Brain pericyte (primary cell): ENCODE data around the gene CRABP1.
A peak's percentile ranks its signal among the peaks of the same experiment; 100 is the strongest.
"Not testable (repeated sequence)": the region's sequence is repeated elsewhere in the genome, so short reads cannot be mapped to it uniquely, and the experiment has no call there.

ENCODE experiments used
- DNase-seq: peaks from one replicate; pipeline ENCODE4 v3.0.0-alpha.2; 2012; ENCODE audit warnings: low read depth, low spot score

The CRABP1 gene

DNA sequence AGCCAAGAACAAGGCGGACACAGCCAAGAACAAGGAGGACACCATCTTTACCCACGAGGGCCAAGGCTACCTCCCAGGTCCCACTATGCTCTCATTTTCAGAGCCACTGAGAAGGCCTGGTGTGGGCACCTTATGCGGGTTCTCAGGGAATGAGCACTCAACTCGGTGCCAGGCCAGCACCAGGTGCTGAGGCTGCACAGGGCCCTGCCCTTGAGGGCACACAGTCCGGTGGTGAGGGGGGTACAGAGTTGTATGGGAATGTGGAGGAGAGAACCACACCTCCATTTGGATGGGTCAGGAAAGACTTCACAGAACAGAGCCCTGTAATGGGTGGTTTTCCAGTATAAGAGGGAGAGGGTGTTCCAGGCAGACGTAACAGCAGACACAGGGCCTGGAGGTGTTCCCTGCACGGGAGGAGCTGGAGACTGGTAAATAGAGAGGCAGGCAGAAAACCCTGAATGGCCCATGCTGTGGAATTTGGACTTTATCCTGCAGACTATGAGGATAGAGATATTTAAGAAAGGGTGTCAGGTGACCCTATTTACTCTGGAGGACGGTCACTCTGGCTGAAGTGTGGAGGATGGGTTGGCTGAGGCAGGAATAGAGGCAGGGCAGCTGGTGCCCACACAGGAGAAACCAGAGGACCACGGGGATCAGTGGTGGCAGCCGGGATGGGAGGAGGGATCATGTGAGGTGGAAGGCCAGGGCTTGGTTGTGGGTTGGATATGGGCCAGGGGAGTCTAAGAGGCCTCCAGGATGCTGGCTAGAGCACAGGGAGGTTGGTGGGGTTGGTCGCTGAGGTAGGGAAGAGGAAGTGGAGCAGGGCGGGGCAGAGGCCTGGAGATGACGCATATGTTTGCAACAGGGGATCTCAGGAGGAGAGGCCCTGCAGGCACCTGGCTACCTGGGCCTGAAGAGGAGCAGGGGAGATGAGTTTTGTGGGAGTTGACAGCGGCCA lies 34.6 kb downstream of the CRABP1 start:
- DNase-seq = no peak

DNA sequence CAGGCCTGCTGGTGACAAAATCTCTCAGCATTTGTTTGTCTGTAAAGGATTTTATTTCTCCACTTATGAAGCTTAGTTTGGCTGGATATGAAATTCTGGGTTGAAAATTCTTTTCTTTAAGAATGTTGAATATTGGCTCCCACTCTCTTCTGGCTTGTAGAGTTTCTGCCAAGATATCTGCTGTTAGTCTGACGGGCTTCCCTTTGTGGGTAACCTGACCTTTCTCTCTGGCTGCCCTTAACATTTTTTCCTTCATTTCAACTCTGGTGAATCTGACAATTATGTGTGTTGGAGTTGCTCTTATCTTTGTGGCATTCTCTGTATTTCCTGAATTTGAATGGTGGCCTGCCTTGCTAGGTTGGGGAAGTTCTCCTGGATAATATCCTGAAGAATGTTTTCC lies 40.0 kb downstream of the CRABP1 start:
- not testable (repeated sequence) for DNase-seq

DNA sequence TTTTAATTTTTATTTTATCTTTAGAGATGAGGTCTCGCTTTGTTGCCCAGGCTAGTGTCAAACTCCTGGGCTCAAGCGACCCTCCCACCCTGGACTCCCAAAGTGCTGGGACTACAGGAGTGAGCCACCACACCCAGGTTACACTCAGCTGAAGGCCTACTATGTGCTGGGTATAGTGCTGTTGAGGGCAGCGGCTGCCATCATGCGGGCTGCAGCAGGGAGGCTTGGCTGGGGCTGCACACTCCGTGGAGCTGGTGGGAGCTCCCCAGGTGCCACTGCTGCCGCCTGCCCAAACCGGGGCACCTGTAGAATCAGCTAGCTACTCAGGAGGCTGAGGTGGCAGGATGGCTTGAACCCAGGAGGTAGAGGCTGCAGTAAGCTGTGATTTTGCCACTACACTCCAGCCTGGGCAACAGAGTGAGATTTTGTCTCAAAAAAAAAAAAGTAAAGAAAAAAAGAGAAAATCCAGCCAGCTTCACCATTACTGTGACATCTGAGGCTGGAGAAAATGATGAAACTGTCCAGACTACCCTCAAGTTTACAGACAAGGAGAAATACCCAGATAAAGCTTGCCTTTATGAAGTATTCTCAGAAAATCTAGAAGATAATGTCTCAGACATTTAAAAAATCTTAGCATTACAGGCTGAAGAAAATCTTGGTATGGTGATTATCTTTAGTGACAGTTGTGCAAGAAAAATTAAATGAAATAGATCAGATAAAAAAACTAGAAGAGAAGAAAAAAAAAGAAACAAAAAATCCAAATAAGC lies 42.1 kb downstream of the CRABP1 start:
- no peak for DNase-seq

DNA sequence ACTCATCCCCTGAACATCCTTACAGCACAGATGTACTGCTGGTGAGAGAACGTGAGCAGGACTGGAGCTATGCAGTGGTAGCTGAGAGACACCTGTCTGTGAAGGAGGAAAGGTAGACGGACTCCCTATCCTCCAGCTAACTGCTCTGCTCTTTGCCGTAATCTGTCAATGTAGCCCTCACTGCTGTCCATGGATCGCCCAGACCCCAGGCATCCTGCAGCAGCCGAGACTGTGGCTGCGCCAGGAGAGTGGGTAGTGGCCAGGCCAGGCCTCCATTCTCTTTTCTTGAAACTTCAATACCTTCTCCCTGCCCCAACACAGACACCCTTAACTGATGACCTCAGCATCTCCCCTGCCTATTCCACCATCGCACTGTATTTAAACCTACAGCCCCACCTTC lies 44.5 kb downstream of the CRABP1 start:
- no peak for DNase-seq

DNA sequence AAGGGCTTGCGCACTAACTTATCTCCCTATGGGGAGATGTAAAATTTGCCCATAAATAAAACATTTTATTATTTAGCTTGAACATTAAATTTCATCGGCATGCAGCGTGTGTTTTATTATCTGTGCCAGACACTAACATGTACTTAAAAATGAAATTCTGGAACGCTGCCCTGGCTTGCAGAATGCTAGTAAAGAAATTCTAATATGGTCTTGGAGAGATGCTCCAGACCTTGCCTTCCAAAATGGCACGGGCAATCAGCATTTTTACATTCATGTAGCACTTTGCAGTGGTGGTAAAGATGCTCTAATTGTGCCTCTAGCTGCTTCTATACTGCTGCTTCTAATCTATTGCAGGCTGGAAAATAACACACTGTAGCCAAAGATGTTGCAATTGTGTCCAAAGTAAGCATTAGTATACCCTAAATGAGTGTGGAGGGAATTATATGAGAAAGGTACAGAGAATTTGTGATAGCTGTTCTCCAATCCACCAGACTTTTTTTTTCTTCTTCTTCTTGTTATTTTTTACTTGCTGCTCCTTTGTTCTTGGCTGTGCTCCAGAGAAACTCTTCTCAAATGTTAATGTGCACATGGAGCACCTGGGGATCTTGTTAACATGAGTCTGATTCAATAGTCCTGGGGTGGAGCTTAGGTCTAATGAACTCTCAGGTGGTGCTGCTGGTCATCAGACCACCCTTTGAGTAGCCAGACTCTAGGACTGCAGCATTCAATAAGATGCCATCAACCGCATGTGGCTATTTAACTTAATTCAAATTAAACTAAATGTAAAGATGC lies 47.3 kb downstream of the CRABP1 start:
- DNase-seq = no peak

DNA sequence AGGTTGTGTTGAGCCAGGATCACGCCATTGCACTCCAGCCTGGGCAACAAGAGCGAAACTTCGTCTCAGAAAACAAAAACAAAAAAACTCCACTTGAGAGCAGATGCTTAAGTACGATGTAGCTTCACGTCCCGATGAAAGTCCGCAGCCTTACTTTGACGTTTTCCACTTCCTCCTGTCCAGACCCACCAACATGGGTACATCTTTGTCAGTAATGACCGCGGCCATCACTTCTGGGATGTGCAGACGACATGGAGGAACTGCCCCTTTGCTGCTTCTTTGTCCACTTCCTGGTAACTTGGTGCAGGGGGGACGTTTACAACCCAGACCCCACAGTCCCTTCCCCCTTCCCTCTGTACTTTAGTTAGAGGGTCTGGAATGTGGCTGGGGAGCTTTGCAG lies 48.7 kb downstream of the CRABP1 start:
- no peak for DNase-seq

DNA sequence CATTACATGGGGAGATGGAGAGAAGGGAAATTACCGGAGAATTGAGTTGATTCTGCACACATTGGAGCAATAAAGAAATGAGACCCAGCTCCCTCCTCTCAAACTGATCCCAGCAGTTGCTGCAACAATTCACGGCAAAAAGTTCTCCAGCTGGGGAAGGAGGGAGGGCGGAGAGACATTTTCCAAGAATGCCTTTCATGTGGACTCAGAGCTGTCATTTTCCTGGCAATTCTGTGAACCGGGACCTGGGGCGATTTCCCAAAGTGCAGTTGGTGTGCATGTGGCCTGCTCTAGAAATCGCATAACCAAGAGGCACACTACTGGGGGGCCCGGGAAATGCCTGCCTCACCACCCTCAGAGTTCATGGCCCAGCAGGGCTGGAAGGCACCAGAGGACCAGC lies 49.2 kb downstream of the CRABP1 start:
- no peak for DNase-seq

DNA sequence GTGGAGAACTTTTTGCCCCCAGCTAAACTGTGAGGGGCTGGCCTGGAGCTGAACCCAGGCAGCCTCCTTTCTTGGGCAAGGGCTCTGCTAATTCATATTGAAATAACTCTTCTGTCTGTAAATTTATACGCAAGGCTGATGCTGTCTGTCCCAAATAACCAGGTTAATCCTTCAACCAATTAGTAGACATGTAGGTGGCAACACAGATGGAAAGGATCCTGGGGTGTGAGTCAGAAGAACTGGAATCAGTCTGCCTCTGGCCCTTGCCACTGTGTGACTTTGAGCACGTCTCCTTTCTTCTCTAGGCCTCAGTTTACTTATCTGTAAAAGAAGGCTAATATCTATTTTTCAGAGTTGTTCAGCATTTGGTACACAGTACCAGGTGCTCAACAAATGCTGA lies 49.6 kb downstream of the CRABP1 start:
- DNase-seq = no peak

DNA sequence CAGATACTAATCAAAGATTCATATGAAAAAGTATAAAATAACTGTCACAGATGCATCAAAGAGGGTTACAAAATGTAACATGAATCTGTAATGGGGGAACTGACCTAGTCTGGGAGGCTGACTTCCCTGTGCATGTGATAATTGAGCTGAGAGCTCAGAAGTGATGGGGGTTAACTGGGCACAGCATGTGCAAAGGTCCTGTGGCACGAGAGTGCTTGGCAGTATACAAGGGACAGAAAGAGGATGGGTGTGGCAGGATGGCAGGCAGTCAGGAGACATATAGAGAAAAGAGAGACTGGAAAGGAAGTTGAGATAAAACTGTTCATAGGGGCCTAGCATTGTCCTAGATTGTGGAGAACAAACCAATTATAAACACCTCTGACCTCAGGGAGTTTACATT lies 50.1 kb downstream of the CRABP1 start:
- no peak for DNase-seq

DNA sequence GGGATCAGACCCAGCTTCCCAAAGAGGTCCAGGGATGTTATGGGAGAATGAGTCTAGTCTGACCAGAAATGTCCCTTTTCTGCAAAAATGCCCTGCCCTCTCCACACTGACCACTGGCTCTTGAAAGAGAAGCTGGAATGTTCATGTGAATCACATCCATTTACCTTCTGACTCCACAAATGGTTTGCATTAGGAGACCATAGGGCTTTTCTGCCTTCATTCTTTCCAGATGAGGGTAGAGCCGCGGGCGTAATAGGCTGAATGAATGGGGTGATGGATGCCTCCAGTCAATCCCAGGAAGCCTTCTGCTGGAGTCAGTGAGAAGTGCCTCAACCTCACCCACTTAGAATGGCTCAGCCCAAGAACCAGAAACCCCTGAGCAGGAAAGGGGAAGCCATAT lies 50.7 kb downstream of the CRABP1 start:
- no peak for DNase-seq

DNA sequence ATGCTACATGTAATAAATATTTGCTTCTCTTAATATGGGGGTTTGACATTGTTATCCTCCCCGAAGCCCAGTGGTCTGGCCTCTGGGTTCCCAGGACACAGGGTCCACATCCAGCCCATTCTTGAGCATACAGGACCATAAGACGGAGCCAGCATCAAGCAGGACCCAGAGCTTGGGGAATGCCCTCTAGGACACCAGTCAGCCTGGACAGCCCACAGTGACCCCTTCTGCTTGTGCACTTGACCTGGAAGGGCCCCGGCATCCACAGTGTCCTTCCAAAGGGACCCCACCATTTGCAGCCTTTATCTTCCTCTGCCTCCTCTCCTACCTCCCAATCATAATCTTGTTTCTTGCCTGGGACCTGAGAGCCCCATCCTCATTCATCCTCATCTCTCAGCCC lies 51.6 kb downstream of the CRABP1 start:
- no peak for DNase-seq

DNA sequence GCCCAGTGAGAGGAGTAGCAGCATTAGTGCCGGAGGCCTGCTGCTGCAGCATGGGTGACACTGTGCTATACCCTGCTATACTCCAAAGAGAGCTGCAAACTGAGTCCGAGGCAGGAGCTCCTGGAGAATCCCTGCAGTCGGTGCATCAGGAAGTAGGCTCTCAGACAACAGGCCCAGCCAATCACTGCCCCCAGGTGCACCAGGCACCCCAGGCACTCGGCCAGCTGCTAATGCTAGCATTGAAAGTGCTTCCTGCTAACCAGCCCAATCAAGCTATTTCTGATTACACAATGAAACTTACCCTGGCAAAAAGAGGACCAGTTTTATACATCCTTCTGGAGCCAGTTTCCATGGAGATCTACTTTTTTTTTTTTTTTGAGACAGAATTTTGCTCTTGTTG lies 52.3 kb downstream of the CRABP1 start:
- no peak for DNase-seq

DNA sequence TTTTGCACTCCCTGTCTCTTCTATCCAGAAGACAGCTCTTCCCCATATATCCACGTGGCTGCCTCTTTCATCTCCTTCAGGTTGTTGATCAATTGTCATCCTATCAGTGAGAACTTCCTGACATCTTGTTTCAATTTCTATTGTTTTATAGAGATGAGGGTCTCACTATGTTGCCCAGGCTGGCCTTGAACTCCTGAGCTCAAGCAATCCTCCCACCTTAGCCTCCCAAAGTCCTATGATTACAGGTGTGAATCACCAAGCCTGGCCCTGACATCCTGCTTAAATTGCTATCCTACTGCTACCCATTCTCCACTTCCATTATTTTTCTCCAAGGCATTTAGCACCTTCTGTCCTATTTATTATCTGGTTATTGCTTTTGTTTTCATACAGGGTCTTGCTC lies 53.0 kb downstream of the CRABP1 start:
- DNase-seq = no peak

DNA sequence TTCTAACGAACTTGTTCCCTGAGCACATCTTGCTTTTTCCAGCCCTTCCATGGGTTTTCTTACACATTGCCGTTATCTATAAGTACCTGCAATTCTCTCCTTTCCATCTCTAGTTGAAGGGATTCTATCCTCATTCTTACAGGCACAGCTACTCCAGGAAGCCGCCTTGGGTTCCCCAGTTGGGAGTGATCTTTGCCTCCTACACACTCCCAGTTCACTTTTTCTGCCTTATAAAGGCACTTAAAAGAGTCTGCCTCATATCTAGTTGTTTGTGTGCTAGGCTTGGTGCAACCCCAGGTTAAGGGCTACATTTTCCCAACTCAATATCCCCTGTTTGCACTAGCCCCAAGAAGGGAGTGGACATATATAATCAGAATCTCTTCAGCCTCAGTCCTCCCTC lies 53.9 kb downstream of the CRABP1 start:
- DNase-seq = no peak

DNA sequence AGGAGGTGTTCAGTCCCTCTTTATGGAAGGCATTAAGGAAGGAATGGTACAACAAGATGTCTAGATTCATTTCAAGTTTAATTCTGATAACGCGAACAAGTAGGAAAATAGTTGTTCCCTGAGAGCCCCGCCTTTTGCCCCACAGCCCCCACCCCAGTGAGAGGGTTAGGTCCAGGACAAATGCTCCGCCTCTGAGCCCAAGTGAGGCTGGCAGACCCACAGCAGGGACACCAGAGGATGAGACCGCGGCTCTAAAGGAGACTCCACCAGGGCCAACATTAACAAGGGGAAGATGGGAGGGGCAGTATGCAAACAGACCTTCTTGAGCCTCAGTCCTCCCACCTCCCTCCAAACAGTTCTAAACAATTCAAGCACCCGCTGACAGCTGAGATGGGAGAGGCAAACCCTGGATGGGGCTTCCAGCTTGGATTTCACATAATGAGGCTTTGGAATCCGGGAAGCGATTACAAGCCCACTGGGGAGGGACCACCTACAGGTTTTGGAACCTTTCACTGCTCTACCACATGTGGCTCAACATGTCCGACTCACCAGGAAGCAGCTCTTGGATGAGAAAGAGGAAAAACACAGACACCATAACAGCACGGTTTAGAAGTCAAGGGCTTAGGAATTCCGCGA lies 54.9 kb downstream of the CRABP1 start:
- peak; percentile 71 for DNase-seq

DNA sequence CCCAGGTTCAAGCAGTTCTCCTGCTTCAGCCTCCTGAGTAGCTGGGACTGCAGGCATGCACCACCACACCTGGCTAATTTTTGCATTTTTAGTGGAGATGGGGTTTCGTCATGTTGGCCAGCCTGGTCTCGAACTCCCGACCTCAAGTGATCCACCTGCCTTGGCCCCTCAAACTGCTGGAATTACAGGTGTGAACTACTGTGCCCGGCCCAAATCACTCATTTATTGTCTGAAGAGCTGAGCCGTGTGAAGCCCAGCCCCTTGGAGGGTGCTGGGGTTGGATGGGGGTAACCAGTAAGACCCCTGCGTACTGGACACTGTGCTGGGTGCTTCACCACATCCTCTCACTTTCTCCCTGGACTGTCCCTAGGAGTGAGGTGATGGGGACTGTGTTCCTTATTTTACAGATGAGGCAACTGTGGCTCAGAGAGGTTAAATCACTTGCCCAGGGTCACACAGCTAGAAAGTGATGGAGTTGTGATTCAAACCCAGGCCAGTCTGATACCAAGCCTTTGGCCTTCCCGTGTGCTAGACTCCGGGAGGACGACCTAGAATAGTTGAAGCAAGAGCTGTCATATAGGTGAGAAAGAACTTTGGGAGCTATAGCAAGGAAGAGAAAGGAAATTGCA lies 56.1 kb downstream of the CRABP1 start:
- DNase-seq = no peak

DNA sequence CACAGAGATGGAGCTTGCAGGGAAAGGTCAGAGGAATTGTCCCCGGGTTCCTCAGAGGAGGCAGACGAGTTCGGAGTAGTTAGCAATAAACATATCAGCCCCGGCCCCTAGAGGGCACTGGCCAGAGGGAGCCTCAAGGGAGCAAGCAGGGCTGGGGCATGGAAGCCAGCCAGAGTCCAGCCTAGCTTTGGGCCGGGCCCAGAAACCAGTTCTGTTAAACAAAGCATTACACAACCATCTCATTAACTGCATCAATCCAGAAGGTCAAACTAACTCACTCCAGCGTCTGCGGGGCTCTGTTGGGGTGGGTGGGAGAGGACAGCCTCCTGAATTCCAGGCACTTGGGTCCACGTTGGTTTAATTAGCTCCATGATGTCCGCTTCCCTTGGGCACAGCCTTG lies 56.8 kb downstream of the CRABP1 start:
- DNase-seq = no peak

DNA sequence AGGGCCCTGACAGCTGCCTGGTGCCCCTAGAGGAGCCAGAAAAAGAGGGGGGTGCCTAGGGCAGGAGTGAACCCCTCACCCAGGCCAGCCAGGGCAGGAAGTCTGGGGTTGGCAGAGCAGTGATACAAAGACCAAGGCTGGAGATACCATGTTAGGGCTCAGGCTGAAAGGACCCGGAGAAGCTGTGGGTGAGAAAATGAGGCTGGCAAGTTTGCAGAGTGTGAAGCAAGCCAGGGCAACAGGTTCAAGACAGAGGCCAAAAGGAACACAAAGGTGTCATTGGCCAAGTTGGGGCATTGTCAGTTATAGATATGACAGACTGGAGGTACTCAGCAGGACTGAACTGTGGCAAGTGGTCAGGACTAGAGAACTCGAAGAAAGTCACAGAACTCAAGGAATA lies 57.2 kb downstream of the CRABP1 start:
- DNase-seq = no peak
